NCI-H146 treated with DMSO at 0.1 percent for 48 hours (cell line): ENCODE data around the gene KLHL40.

Source experiments
- DNase-seq: peaks from one replicate; lab custom pipeline; 2025; ENCODE audit not compliant: unreplicated experiment; lab: John Stamatoyannopoulos, UW

Gene KLHL40

DNA sequence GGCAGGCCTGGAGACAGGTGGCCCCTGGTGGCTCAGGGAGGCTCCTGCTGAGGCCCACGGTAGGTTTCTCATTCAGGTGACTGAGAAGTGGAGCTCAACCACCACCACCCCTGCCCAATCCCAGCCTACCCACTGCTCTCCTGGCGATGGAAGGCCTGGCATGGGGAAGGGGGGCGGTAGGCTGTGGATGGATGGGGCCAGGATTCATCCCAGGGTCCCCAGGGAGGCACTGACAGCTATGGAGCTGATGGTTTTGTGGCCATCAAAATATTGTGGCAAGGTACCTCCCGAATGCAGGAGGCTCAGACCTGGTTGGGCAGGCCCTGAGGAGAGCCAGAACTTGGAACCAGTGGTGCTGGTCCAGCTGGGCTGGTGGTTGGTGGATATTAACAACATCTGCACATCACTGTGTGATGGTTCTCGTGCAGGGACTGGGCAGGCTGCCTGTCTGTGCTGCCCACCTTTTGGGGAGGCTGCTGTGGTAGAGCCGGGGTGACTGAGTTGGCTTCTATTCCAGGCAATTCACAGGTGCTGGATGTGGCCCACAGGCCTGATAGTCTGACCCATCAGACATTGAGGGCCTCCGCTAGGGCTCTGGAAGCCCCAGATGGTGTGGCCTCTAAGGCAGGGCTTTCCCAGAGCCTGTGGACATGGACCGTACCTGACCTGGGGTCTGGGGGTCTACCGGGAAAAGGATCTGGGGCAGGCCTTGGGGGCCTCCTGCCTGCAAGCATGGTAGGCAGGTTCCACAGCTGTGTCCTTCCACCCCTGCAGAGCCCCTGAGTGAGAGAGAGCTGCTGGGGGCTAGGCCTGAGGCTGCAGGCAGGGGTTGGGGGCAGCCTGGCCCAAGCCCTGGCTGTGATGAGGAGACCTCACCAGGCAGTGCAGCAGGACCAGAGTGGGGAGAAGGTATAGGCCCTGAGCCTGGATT, 28.4 kb upstream of the KLHL40 start:
- no peak for DNase-seq

DNA sequence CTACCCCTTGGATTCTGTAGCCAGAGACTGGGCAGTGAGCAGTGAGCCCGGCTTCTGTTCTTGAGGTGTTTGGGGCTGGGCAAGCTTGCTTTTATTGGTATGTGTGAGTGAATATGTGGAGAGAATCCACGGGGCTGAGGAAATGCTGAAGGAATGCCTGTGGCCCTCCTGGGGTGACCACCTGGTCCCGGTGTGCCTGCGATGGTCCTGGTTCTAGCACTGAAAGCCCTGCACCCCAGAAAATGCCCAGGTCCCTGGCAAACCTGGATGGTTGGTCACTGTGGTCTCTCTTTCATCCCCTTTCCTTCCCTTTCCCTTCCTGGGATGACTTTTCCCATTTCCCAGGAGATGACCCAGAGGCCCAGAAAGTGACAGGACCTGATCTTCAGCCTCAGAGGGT, 27.7 kb upstream of the KLHL40 start:
- no peak for DNase-seq

DNA sequence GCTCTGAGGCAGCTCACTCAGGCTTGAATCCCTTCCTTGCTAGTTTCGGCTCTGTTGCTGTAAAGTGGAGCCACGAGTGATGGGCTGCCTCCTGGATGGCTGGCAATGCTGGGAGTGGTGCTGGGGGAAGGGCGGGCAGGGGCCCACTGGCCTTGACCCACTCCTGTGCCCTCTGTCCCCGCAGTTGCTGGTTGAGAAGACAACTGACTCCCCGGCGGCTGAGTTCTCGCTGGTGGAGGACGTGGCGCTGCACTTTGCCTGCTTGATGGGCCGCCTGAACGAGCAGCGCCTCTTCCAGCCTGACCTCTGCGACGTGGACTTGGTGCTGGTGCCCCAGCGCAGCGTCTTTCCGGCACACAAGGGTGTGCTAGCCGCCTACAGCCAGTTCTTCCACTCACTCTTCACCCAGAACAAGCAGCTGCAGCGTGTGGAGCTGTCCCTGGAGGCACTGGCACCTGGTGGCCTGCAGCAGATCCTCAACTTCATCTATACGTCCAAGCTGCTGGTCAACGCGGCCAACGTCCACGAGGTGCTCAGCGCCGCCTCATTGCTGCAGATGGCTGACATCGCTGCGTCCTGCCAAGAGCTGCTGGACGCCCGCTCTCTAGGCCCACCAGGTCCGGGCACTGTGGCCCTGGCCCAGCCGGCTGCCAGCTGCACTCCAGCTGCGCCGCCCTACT, 27.1 kb upstream of the KLHL40 start:
- DNase-seq: no peak

DNA sequence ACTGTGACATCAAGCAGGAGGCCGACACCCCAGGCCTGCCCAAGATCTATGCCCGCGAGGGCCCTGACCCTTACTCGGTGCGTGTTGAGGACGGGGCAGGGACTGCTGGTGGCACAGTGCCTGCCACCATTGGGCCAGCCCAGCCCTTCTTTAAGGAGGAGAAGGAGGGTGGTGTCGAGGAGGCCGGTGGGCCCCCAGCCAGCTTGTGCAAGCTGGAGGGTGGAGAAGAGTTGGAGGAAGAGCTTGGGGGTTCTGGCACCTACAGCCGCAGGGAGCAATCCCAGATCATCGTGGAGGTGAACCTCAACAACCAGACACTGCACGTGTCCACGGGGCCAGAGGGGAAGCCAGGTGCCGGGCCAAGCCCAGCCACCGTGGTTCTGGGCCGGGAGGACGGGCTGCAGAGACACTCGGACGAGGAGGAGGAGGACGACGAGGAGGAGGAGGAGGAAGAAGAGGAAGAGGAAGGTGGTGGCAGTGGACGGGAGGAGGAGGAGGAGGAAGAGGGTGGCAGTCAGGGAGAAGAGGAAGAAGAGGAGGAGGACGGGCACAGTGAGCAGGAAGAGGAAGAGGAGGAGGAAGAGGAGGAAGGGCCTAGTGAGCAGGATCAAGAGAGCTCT, 26.5 kb upstream of the KLHL40 start:
- DNase-seq: no peak

DNA sequence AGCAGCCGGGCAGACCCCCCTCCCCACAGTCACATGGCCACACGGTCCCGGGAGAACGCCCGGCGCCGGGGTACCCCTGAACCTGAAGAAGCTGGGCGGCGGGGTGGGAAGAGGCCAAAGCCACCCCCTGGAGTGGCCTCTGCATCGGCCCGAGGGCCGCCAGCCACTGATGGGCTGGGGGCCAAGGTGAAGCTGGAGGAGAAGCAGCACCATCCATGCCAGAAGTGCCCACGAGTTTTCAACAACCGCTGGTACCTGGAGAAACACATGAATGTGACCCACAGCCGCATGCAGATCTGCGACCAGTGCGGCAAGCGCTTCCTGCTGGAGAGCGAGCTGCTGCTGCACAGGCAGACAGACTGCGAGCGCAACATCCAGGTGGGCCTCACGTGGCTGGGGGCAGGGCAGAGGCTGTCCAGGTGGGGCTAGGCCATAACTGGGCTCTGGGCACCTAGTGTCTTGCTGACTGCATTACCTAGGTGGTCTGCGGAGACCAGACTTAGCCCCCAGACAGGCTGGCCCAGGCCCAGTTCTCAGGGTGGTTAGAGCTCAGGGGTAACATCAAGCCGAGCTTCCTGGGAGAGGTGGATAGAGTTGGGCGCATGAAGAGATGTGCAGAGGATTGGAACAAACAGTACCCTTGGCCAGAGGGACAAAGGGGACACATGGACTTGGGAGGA, 25.7 kb upstream of the KLHL40 start:
- no peak for DNase-seq

DNA sequence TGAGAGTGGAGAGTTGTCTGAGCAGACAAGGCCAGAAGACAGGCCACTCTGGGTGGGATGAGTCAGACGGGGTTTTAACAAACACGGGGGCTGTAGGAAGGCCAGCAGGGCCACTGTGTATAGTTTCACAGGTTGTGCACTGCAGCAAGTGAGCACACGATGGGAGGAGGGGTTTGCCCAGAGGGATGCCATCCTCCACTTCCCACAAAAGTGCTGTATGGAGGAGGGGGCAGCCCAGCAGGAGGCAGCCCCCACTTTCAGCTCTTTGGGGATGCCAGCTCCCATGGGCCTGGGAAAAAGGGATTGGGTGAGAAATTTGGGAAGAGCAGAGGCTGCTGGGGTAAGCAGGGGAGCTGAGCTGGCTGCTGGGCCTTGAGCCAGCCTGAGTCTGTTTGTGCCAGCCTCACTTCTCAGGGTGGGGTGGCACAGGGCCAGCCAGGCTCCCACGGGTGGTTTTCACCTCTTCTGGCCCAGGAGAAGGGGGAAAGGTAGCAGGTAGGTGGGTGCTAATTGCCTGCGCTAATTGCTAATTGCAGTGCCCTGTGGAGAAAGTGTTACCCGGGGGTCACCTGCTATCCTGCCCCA, 25.1 kb upstream of the KLHL40 start:
- no peak for DNase-seq

DNA sequence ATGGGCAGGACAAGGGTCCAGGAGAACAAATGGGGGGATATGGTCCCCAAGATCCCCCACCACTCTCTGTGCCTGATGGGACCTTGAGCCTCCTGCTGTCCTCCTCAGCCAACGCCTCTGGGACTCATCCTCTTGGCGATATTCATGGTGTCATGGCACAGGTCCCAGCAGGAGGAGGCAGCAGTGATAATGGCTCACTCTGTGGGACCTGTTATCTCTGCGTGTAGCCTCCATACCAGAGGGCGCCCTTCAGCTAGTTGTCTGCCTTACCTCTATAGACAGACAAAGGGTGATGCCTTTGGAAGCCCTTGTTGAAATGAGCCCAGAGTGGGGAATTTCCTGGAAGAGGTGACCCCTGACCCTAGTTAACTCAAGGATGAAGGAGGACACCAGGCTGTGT, 24.4 kb upstream of the KLHL40 start:
- DNase-seq: no peak

DNA sequence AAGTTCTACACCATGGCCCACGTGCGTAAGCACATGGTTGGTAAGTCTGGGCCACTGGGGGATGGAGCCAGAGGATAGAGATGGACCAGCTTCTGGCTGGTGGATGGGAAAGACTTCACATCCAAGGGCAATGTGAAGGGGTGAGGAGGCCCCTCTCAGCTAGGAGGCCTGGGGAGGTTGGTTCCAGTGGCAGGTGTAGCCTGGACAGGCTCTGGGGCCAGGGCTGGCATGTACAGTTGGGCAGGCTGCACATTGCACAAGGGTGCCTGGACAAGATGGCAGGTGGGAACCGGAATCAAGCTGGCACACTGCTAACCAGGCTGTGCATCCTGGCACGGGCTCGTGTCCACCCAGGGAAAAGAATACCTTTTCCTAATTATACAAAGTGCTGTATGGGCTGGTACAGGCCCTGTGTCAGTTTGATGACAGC, 23.7 kb upstream of the KLHL40 start:
- DNase-seq: no peak

DNA sequence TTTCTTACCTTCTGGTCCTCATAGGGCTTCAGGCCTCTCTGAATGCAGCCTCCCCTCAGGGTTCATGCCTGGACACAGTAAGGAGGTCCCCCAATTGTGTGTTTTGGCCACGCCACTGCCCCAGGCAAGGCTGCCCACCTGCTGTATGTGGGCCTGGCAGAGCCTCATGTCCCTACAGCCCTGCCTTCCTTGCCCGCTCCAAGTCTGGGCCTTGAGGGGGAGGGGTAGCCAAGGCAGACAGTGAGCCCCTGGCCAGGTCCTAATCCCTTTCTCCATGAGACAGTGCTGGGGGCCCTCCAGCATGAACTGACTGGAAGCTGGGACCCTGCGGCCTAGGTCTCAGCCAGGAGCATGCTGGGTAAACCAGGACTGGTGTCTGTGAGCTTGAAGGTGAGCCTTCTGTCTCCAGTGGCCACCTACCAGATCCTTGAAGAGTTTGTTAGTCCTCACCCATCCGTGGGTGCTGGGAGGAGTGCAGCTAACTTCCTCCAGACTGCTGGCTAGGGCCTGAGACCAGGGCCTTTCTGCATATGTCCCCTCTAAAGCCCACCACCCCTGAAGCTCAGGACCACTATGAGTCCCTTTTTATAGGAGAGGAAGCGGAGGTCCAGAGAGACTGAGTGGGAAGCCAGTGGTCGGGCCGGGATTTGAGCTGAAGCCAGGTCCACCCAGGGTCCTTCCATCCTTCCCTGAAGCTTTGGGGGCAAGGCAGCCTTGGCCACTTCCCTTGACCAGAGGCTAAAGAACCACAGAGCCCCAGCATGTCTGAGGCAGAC, 23.1 kb upstream of the KLHL40 start:
- no peak for DNase-seq

DNA sequence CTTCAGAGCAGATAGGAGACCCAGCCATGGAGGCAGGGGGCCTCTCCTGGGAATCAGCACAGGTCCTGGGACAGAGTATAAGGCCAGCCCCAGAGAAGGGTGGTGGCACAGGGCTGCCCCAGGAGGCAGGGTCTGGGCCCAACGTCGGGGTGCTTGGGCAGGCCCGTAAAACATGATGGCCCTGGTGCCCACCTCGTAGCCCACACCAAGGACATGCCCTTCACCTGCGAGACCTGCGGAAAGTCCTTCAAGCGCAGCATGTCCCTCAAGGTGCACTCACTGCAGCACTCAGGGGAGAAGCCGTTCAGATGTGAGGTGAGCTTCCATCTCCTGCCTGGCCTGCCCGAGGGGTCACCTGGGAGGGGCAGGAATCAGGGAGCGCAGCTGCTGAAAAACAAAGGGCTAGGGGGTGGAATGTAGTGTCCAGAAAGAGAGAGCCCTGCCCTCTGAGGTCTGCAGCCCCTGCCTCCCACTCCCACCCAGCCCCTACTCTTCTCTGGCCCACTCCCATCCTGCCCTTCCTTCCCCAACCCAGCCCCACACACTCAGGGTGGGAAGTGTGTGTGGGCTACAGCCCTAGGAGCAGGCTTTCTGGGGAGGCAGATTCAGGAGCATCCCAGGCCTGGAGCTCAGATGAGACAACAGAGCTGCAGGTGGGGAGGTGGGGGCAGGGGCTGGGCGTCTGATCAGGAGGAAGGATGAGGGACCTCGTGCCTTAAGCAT, 22.4 kb upstream of the KLHL40 start:
- no peak for DNase-seq

DNA sequence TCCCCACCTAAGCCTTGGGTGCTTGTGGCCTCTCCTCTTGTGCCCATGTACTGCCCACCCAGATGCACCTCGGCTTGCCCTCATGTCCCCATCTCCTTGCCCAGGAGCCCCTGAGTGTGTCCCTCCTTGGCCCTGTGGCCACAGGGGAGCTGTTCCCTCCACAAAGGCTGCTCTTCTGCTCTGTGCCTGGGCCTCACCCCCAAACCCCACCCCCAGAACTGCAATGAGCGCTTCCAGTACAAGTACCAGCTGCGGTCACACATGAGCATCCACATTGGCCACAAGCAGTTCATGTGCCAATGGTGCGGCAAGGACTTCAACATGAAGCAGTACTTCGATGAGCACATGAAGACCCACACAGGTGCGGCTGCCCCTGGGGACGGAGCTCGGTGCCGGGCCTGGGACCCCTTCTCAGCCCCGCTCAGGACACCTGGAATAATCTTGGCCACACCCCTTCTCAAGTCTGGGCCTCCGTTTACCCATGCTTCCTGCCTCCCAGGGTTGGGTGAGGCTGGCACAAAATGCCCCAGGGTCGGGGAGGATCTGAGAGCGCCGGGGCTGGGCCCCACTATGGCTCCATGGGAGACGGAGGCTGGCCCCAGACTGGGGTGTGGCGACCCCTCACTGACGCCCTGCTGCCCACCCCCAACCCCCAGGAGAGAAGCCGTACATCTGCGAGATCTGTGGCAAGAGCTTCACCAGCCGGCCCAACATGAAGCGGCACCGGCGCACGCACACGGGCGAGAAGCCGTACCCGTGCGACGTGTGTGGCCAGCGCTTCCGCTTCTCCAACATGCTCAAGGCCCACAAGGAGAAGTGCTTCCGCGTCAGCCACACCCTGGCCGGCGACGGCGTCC, 21.5 kb upstream of the KLHL40 start:
- no peak for DNase-seq

DNA sequence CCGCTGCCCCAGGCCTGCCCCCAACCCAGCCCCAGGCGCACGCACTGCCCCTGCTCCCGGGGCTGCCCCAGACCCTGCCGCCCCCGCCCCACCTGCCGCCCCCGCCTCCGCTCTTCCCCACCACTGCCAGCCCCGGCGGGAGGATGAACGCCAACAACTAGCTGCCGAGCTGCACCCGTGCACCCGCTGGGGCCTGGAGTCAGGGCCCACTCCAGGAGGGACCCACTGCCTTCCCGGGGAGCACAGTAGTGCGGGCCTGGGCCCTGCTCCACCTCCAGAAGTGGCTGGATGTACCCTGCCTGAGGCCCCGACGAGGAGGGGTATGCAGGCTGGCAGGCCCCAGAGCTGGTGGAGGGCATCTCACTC, 20.9 kb upstream of the KLHL40 start:
- DNase-seq: no peak

DNA sequence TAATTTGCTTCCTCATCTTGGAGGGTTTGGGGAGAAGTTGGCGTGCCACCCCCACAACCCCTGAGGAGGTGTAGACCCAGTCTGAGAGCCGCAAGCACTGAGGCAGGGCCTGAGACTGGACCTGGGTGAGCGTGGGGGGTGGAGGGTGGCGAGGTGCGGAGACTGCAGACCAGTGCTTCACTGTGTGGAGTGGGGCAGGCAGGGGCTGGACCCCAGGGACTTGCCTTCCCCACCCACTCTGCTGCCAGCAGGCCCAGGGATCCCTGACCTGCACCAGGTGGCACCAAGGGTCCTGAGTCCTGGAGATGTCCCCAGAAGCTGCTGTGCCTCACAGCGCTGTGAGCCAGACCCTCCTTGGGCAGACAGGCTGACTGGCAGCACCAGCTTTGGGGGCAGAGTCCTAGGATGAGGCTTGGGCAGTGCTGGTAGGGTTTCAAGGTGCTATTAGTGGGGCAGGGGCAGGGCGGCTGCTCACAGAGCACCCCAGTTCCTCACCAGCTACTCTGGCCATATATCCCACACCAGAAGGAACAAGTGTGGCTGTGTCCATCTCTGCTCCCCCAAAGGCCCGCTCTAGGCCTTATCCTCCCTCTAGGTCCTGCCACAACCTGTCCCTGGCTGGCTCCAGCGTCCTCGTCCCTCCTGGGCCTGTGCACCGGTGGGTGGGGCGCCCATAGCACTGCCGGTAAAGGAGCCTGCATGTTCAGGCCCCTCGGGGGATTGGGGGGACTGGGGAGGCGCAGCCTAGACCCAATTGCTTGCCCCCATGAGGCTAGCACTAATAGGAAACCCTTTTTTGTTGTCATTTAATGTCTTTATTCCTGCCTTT, 20.1 kb upstream of the KLHL40 start:
- DNase-seq: no peak

DNA sequence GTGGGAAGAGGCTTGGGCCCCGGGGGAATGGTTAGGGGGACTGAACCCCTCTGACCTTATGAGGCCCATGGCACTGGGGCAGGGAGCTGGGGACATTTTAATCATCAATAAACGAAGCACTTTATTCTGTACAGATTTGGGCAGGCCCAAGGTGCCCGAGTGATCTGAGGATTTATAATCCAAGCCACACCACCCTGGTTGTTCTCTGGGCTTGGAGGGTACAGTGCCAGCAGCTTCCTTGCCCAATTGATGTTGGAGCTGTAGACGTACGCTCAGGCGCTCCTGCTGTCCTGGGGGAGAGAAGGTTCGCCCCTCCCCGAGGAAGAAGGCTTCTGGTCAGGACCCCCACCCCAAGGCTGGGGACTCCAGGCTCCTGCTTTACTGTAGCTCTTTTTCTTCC, 19.3 kb upstream of the KLHL40 start:
- no peak for DNase-seq

DNA sequence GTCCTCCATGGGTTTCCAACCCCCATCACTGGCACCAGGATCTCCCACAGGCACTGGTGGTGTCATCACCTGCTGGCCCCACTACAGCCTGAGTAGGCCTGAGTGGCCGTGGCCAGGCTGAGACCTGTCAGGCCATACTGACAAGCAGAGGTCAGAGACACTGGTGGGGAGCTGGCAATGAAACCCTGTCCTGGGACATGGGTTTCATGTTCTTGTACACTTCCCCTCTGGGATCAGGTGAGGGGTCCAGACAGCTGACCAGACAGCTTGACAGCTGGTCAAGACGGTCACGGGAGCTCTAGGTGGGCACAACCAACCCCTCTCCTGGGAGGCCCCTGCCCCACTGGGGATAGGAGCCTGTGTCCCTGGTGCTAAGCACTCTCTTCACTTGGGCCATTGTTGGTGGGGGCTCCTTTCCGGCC, 18.7 kb upstream of the KLHL40 start:
- DNase-seq: no peak

DNA sequence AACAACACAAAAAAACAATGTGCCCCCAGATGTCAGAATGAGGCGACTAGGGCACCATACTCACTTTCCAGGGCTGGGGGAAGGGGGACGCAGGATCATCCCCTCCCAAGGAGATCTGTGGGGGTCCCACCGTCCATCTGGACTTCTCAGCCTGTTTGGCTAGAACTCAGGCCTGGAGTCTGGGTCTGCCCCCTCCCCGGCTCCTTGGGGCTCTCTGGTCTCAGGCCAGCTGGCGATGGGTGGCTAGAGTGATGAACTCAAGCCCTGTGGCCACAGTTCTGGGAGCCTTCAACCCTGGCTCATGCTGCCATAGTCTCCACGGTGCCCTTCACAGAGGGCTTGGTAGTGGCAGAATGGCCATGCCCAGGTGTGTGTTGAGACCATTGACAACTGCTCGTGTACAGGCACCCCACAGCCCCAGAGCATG, 18.2 kb upstream of the KLHL40 start:
- no peak for DNase-seq

DNA sequence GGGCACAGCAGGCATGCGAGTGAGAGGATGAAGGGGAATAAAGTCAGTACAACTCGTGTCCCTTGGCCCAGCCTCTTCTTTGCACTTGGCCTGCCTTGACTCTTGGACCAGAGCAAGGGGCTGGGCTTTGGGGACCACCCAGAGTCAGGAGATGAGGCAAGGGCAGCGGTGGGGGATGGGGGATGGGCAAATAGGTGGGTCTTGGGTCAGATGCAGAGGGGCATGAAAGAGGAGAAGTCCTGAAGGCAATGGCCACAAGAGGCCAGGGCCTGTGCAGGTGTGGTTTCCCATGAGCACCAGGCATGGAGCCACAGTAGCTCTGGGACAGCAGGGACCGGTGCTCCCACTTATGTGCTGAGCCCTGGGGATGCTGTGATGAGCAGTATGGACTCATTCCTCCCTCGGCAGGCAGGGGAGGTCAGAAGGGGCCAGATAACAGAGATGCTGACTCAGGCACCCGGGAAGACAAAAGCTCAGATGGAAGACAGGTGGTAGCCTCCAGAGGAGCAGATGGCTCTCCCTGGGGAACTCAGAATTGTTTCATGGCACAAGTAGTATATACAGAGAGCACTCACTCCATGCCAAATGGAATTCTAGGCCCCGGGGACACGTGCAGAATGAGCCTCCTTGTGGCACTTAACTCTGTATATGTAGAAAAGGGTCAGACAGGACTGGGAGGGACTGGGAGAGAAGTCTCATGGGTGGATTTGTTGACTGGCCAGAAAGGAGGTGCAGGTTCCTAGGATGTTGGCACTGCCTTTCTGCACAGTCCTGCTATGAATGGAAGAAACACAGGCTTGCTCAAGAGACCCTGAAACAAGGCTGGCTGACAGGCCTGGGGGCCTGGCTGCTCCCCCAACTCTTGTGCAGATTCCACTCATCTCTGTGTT, 17.6 kb upstream of the KLHL40 start:
- peak; percentile 62 for DNase-seq
